Ramos (cell line): ENCODE measurements around the gene IL36A.

ENCODE experiments used
- in situ Hi-C: fragments of 300-500 bp; cut with MboI; formaldehyde crosslinking; loops from one replicate; pipeline ENCODE4 v1.14.3; 2022; ENCODE audit warnings: low sequenced_read_pairs; ENCODE audit not compliant: unreplicated experiment

IL36A gene

DNA sequence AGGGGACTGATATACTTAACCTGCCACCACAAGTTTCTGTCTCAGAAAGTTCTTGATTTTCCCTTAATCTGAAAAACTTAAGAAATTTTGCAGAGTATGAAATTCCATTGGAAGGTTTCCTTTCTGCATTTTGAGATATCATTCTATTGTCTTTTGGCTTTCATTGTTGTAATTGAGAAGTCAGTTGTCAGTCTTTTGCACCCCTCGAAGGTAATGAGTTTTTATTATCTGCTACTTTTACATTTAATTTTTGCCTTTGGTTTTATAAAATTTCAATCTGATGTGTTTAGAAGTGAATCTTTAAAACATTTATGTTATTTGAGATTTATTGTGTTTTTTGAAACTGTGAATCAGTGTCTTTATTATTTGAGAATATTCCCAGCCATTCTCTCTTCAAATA, 4.8 kb upstream of the IL36A start:
- in situ Hi-C loops = no loop called here

DNA sequence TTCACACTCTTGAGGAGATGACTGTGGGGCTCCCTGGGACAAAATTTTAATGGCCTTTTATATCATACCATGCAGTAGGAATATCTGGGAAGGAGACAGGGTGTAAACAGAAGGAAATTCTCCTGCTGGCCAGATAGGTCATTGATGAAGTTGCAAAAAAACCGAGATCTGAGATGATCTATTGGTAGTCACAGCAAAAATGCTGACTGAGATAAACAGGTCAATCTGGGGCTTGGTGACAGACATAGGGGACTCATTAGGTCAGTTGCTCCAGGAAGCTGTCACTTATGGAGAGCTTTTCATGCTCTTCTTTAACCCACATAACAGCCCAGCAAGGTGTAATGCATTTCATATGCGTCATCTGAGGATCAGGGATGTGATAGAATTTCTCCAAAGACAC, 2.6 kb upstream of the IL36A start:
- in situ Hi-C loops = no loop called here

GRCh38 chr2:113007250-113007649, 2.0 kb downstream of the IL36A start:
- in situ Hi-C loops = no loop called here

DNA sequence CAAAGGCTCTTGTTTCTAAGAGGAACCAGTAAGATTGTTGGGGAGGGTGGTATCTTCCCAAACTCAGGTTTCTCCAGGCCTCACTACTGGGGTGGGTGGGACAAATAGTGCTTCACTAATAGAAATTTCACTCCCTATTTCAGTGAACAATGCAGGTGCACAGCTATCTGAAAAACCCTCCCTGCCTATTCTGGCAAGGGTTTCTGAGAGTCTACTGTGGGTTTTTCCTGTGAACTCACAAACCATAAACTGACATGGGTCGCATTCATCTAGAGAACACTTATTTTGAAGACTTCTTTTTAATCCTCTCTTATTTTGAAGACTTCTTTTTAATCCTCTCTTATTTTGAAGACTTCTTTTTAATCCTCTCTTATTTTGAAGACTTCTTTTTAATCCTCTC, 4.4 kb downstream of the IL36A start:
- in situ Hi-C loops = no loop called here

DNA sequence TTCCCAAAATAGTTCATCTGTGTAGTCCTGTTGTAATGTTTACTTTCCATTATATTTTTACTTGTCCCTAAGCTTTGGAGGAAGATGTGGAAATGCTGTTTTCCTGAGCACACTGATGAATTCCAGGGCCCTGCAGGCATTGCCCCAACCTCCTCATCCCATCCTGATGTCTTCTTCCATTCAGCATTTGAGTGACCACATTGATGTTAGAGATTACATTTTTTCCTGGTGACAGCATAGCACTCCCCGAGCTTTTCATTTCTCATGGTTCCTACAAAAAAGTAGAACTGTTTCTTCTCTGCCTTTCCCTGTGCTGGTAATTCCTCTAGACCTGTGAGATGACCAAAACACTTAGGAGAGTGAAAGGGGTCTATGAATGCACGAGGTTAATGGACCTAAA, 4.8 kb downstream of the IL36A start:
- in situ Hi-C loops = no loop called here

GRCh38 chr2:113011108-113011507, 5.8 kb downstream of the IL36A start:
- in situ Hi-C loops = no loop called here

GRCh38 chr2:113012436-113013335, 7.4 kb downstream of the IL36A start:
- in situ Hi-C loops = no loop called here

DNA sequence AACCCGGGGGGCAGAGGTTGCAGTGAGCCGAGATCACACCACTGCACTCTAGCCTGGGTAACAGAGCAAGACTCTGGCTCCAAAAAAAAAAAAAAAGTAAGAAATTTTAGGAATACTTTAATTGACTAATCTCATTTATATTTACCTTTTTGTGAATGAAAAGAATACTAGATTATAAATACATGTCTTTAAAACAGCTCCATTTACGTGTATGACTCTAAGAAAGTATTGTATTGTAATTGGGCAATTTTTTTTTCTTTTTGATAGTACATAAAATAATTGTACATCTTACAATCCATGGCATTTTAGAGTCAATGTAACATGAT, 8.0 kb downstream of the IL36A start:
- in situ Hi-C loops = no loop called here

- in situ Hi-C loops = no loop called here
These were observed 8.8 kb downstream of the IL36A start for GRCh38 chr2:113014067-113014466.

- in situ Hi-C loops = no loop called here
These were observed 9.8 kb downstream of the IL36A start for GRCh38 chr2:113015042-113015441.

GRCh38 chr2:113015655-113016054, 10.4 kb downstream of the IL36A start:
- in situ Hi-C loops = no loop called here

- in situ Hi-C loops = no loop called here
These were observed 13.2 kb downstream of the IL36A start for GRCh38 chr2:113018509-113018908.

GRCh38 chr2:113021312-113021711, 16.1 kb downstream of the IL36A start:
- in situ Hi-C loops = no loop called here

- in situ Hi-C loops = no loop called here
These were observed 19.5 kb downstream of the IL36A start for GRCh38 chr2:113024764-113025163.

DNA sequence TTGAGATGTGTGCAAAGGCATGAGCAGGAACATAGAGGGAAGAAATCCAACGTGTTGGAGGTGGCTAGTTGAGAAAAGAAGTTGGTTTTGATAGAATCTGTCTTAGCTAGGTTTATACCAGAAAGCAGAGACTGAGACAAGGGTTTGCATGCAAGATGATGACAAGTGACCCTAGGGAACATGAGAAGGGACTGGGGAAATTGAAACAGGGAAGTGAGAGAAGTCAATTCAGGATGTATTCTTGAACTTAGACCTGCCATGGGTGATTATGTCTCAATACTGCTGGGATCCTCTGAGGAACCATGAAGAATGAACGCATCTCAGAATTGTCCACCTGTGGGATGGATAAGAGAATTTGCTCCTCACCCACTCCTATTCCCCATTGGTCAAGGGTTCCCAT, 20.5 kb downstream of the IL36A start:
- in situ Hi-C loops = no loop called here

GRCh38 chr2:113027691-113028090, 22.4 kb downstream of the IL36A start:
- in situ Hi-C loops = no loop called here

- in situ Hi-C loops = no loop called here
These were observed 22.9 kb downstream of the IL36A start for GRCh38 chr2:113028112-113028511.

DNA sequence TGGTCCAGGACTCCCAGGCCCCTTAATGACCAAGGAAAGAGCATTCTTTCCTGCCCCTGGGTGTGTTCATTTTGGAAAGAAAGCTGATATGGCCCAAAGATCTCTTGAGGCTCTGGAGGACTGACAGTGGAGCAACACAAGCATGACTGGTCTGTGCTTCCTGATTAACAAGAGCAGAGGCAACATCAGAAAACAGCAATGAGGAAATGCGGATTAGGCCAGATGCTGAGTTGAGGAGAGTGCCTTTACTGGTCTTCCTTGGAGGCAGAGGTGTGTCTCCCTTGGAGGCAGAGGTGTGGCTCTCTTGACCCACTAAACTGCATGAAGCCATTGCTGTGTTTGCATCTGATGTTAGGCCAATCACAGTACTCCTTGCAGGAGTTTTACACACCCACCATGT, 27.5 kb downstream of the IL36A start:
- in situ Hi-C loops = no loop called here

- in situ Hi-C loops = no loop called here
These were observed 28.8 kb downstream of the IL36A start for GRCh38 chr2:113034016-113034415.

DNA sequence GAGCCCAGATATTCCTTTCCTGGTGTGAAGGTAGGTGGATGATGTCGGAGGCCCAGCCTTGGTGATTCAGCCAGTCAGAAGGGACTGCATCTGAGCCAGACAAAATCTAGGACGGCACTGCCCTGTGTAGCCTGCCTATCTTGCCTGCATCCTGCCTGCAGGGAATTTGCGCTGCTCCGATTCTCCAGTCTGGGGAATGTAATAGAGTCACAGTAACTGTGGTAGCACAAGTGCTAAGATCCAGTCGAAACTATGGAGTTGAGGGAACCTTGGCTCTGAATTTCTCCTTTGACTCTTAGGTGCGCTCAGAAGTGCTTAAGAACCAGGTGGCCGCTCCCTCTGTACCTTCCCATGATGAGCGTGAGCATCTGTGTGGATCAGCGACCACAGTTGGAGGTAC, 31.5 kb downstream of the IL36A start:
- in situ Hi-C loops = no loop called here

- in situ Hi-C loops = no loop called here
These were observed 33.0 kb downstream of the IL36A start for GRCh38 chr2:113038291-113038690.

- in situ Hi-C loops = no loop called here
These were observed 33.9 kb downstream of the IL36A start for GRCh38 chr2:113039158-113039557.
